HG02885 (cell line): ENCODE measurements around the gene SNX3.

Experiments used
- ATAC-seq: cut with Tn5 transposase; IDR thresholded peaks from one replicate; pipeline ENCODE4 v1.9.1; 2021; ENCODE audit warnings: mild to moderate bottlenecking; ENCODE audit not compliant: unreplicated experiment, poor library complexity

Gene SNX3

GRCh38 chr6:108171918-108172516 lies 88.8 kb downstream of the SNX3 start:
- no peak for ATAC-seq

GRCh38 chr6:108171291-108171917 lies 89.4 kb downstream of the SNX3 start:
- no peak for ATAC-seq

GRCh38 chr6:108170332-108171290 lies 90.2 kb downstream of the SNX3 start:
- no peak for ATAC-seq

- no peak for ATAC-seq
Measured at GRCh38 chr6:108169464-108170331, 91.1 kb downstream of the SNX3 start.

GRCh38 chr6:108168501-108169463 lies 92.1 kb downstream of the SNX3 start:
- ATAC-seq: no peak

GRCh38 chr6:108168090-108168463 lies 92.8 kb downstream of the SNX3 start:
- no peak for ATAC-seq

- ATAC-seq: no peak
Measured at GRCh38 chr6:108167449-108168089, 93.3 kb downstream of the SNX3 start.

- ATAC-seq: no peak
Measured at GRCh38 chr6:108166664-108167448, 94.0 kb downstream of the SNX3 start.

GRCh38 chr6:108165714-108166663 lies 94.9 kb downstream of the SNX3 start, which contains the start of gene NR2E1:
TSS of gene NR2E1 (plus strand) at chr6:108166022. CDS start at chr6:108166766, 744 bp downstream.
- no peak for ATAC-seq

GRCh38 chr6:108164815-108165706 lies 95.8 kb downstream of the SNX3 start:
- no peak for ATAC-seq

GRCh38 chr6:108164543-108164814 lies 96.4 kb downstream of the SNX3 start:
- no peak for ATAC-seq

GRCh38 chr6:108163644-108164542 lies 96.9 kb downstream of the SNX3 start:
- ATAC-seq: no peak

GRCh38 chr6:108163267-108163643 lies 97.6 kb downstream of the SNX3 start:
- ATAC-seq: no peak

GRCh38 chr6:108161724-108162282 lies 99.0 kb downstream of the SNX3 start:
- no peak for ATAC-seq
